ENCODE results near the gene CDKN1C.

Gene CDKN1C

GRCh38 chr11:2885678-2886081 lies at the start of gene CDKN1C:
CDKN1C (minus strand) TSS chr11:2885775; CDS start chr11:2885456, 319 bp downstream.
- no peak for TF ChIP-seq POLR2A (IDR thresholded peaks at IDR 0.05; ENCODE audit: extremely low read depth, insufficient read length)
- TF ChIP-seq, protein P1, sequence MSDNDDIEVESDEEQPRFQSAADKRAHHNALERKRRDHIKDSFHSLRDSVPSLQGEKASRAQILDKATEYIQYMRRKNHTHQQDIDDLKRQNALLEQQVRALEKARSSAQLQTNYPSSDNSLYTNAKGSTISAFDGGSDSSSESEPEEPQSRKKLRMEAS (IDR thresholded peaks at IDR 0.05; ENCODE audit: low read depth, low read length), result no peak
- no peak for TF ChIP-seq CTCF (IDR thresholded peaks at IDR 0.05; ENCODE audit: low read depth, low read length)
- TF ChIP-seq MYC (IDR thresholded peaks at IDR 0.05; ENCODE audit: low read depth, low read length), result no peak
- DNase-seq (ENCODE audit: low read depth), result peak; percentile 75
- no peak within 1 kb of the TSS for H3K4me3 ChIP-seq (ENCODE audit: low read depth, low read length)

DNA sequence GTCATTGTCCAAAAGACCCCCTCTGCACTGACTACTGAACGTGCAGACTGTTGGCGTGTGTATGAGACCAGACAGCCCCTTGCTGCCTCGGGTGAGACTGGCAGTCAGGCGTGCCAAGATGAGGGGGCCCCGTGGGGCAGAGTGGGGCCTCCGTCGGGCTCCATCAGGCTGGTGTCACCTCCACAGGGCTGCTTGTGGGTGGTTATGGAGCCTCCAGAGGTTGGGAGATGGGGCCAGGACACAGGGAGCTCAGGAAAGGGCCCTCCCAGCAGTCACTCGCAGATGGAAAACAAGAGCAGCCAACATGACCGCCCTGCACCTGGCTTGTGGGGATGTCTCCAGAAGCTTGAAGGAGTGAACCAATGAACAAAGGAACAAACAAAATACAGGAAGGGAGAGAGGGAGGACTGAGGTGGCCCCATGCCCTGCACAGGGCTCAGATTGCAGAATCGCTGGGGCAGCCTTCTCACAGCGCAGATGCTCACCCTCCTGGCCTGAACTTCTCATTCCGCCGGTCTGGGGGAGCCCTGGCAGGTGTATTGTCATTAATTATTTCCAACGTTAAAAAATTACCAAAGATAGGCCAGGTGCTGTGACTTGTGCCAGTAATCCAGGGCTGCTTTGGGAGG lies 49.1 kb upstream of the CDKN1C start:
- DNase-seq (ENCODE audit: low read depth), result no peak
- TF ChIP-seq MYC (IDR thresholded peaks at IDR 0.05; ENCODE audit: low read depth, low read length), result no peak
- no peak for TF ChIP-seq CTCF (IDR thresholded peaks at IDR 0.05; ENCODE audit: low read depth, low read length)
- TF ChIP-seq POLR2A (IDR thresholded peaks at IDR 0.05; ENCODE audit: extremely low read depth, insufficient read length), result no peak
- TF ChIP-seq, protein P1 (IDR thresholded peaks at IDR 0.05; ENCODE audit: low read depth, low read length), result no peak
- H3K4me3 ChIP-seq (ENCODE audit: low read depth, low read length), result no peak overlapping the region

DNA sequence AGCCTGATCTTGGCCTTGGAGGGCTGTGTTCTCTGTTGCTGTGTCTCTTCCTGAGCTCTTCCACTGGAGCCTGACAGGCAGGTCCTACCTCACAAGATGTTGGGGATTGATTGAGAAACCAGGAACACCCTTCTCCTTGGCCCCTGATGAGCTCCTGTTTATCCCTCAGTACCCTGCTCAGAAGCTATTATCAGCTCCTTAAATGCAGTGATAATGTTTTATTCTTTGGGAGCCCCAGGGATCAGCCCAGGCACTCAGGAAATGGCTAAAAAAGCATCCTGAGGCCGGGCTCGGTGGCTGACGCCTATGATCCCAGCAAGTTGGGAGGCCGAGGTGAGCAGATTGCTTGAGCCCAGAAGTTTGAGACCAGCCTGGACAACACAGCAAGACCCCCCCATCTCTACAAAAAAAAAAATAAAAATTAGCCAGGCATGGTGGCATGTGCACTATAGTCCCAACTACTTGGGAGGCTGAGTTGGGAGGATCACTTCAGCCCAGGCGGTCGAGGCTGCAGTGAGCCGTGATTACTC lies 48.5 kb upstream of the CDKN1C start:
- no peak for DNase-seq (ENCODE audit: low read depth)
- H3K4me3 ChIP-seq (ENCODE audit: low read depth, low read length), result no peak overlapping the region
- no peak for TF ChIP-seq CTCF (IDR thresholded peaks at IDR 0.05; ENCODE audit: low read depth, low read length)
- TF ChIP-seq, protein P1 (IDR thresholded peaks at IDR 0.05; ENCODE audit: low read depth, low read length), result no peak
- TF ChIP-seq MYC (IDR thresholded peaks at IDR 0.05; ENCODE audit: low read depth, low read length), result no peak
- no peak for TF ChIP-seq POLR2A (IDR thresholded peaks at IDR 0.05; ENCODE audit: extremely low read depth, insufficient read length)

- peak; percentile 94 for DNase-seq (ENCODE audit: low read depth)
- TF ChIP-seq CTCF (IDR thresholded peaks at IDR 0.05; ENCODE audit: low read depth, low read length) (no peak), MYC (IDR thresholded peaks at IDR 0.05; ENCODE audit: low read depth, low read length) (0 out of 2 replicates have a peak, but pooled peaks have one; percentile 0)
- TF ChIP-seq, protein P1 (IDR thresholded peaks at IDR 0.05; ENCODE audit: low read depth, low read length), result peak; percentile 17; the same call in 1 of the 2 replicates
Observed at GRCh38 chr11:2933375-2934020, 47.9 kb upstream of the CDKN1C start.

GRCh38 chr11:2932850-2933251 lies 47.3 kb upstream of the CDKN1C start:
- peak; percentile 80 for DNase-seq (ENCODE audit: low read depth)
- H3K4me3 ChIP-seq (ENCODE audit: low read depth, low read length), result no peak overlapping the region

More at GRCh38 chr11:2933375-2934020, 47.9 kb upstream of the CDKN1C start:
- no peak overlapping the region for H3K4me3 ChIP-seq (ENCODE audit: low read depth, low read length)

More at GRCh38 chr11:2932850-2933251, 47.3 kb upstream of the CDKN1C start:
- TF ChIP-seq MYC (IDR thresholded peaks at IDR 0.05; ENCODE audit: low read depth, low read length), result no peak
- TF ChIP-seq, protein P1 (IDR thresholded peaks at IDR 0.05; ENCODE audit: low read depth, low read length), result no peak
- no peak for TF ChIP-seq CTCF (IDR thresholded peaks at IDR 0.05; ENCODE audit: low read depth, low read length)
- no peak for TF ChIP-seq POLR2A (IDR thresholded peaks at IDR 0.05; ENCODE audit: extremely low read depth, insufficient read length)
